Transverse colon (tissue), 4 donors: ENCODE measurements around the gene CSTB. TPM values are rescaled to one million over a fixed set of nuclear protein-coding genes. Genes with fewer than 3 reads are reported as not detected.

Experiments used
- DNase-seq: peaks from one replicate; pipeline ENCODE4 v3.0.0-alpha.2; 2019
- H3K27ac ChIP-seq, 4 donors: fragments of 200-600 bp; sonication (generic); 2 replicates each; pipeline ENCODE4 v1.5.1; 2016 to 2018; ENCODE audit warnings: inconsistent platforms in 4 of 4
- H3K27me3 ChIP-seq: fragments of 200-600 bp; sonication (generic); 2 replicates; pipeline ENCODE4 v1.5.1; 2017; ENCODE audit warnings: inconsistent platforms
- H3K36me3 ChIP-seq, 4 donors: fragments of 200-600 bp; sonication (generic); 2 replicates each; pipeline ENCODE4 v1.5.1; 2017 to 2019; ENCODE audit warnings: inconsistent platforms in 4 of 4
- H3K4me1 ChIP-seq, 4 donors: fragments of 200-600 bp; sonication (generic); 2 replicates each; pipeline ENCODE4 v1.5.1; 2017 to 2020; ENCODE audit warnings: inconsistent platforms in 4 of 4
- H3K4me3 ChIP-seq, 4 donors: fragments of 200-600 bp; sonication (generic); 1 replicate in 1 of 4; 2 replicates in 3 of 4; pipeline versions ENCODE4 v1.5.1 to v1.6.1; 2017 to 2019; ENCODE audit warnings: inconsistent platforms in 4 of 4
- H3K9me3 ChIP-seq, 2 donors: fragments of 200-600 bp; sonication (generic); 2 replicates each; pipeline ENCODE4 v1.5.1; 2017 to 2019; ENCODE audit warnings: inconsistent platforms in 2 of 2
- EP300 ChIP-seq: sonication (generic); formaldehyde crosslinking; IDR thresholded peaks from one replicate; pipeline ENCODE4 v1.6.1; 2017; ENCODE audit warnings: antibody characterized with exemption, low read depth
- POLR2A ChIP-seq: fragments of 450-650 bp; IDR thresholded peaks from one replicate; pipeline ENCODE4 v1.6.1; 2016; ENCODE audit warnings: antibody characterized with exemption, mild to moderate bottlenecking, moderate library complexity
- POLR2AphosphoS5 ChIP-seq, 3 donors: sonication (generic); formaldehyde crosslinking; IDR thresholded peaks; one replicate each; pipeline ENCODE4 v1.6.1; 2016; ENCODE audit warnings: antibody characterized with exemption in 3 of 3
- WGBS, 2 donors: methylation state at CpG; one replicate each; pipeline ENCODE4 v1.1.5; 2018; ENCODE audit warnings: low coverage in 1 of 2; 5-methylcytosine and 5-hydroxymethylcytosine counted together
- in situ Hi-C, 4 donors: fragments of 200-750 bp; cut with MboI; loops; one replicate each; pipeline versions ENCODE4 v1.15.0 to v1.15.1; 2017; ENCODE audit warnings: low sequenced_read_pairs in 3 of 4, low pct_ligation_motif_present in 1 of 4, low pct_unique_long_range_greater_than_20kb in 1 of 4
- intact Hi-C: fragments of 100-400 bp; cut with DNase I; formaldehyde crosslinking; loops from one replicate; pipeline ENCODE4 v1.15.1; 2023; ENCODE audit warnings: low total_unique reads
- total RNA-seq, 4 donors: library from RNA; depleted of rRNA; stranded (reverse); fragments of >200 nt; gene quantifications; one replicate each; pipeline ENCODE4 v1.1.0, GENCODE V29; 2016
- TF ChIP-seq, protein P1 (sequence below), 5 experiments: fragments of 200-600 bp in 3 of 5; fragments of 450-650 bp in 2 of 5; sonication (generic) in 3 of 5; IDR thresholded peaks; 1 replicate in 2 of 5; 2 replicates in 3 of 5; pipeline ENCODE4 v1.5.1; 2016 to 2017; ENCODE audit warnings: antibody characterized with exemption in 5 of 5, inconsistent platforms in 3 of 5, mild to moderate bottlenecking in 2 of 5, moderate library complexity in 1 of 5

Gene CSTB
- total RNA-seq, 4 donors from 2014 or later, result 16.1 to 61.7 (median 19.6) TPM

DNA sequence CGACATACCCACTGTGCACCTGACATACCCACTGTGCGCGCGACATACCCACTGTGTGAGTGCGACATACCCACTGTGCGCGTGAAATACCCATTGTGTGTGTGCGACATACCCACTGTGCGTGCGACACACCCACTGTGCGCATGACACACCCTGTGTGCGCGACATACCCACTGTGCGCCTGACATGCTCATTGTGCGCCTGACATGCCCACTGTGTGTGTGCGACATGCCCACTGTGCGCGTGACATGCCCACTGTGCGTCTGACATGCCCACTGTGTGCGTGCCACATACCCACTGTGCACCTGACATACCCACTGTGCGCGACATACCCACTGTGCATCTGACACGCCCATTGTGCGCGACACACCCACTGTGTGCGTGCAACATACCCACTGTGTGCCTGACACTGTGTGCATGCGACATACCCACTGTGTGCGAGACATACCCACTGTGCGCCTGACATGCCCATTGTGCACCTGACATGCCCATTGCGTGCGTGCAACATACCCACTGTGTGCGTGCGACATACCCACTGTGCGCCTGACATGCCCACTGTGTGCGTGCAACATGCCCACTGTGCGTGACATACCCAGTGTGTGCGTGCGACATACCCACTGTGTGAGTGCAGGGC, 10.8 kb upstream of the CSTB start:
- intact Hi-C loops (no loop called here), in situ Hi-C loops (no loop called here)
- Histone ChIP-seq H3K9me3 (no peaks in the 10 kb centered on the region), H3K4me3 (no peak overlapping the region), H3K4me1 (peaks cover 10 to 22% (median 15%) of the 10 kb centered on the region in 4 donors), H3K27me3 (no peaks in the 10 kb centered on the region), H3K36me3 (no peaks in the 10 kb centered on the region), H3K27ac (no peak overlapping the region)
- DNase-seq, result no peak
- WGBS, 2 donors, result 90 to 100% methylated on average over 3 to 31 of the region's 38 CpGs
- TF ChIP-seq, protein P1, sequence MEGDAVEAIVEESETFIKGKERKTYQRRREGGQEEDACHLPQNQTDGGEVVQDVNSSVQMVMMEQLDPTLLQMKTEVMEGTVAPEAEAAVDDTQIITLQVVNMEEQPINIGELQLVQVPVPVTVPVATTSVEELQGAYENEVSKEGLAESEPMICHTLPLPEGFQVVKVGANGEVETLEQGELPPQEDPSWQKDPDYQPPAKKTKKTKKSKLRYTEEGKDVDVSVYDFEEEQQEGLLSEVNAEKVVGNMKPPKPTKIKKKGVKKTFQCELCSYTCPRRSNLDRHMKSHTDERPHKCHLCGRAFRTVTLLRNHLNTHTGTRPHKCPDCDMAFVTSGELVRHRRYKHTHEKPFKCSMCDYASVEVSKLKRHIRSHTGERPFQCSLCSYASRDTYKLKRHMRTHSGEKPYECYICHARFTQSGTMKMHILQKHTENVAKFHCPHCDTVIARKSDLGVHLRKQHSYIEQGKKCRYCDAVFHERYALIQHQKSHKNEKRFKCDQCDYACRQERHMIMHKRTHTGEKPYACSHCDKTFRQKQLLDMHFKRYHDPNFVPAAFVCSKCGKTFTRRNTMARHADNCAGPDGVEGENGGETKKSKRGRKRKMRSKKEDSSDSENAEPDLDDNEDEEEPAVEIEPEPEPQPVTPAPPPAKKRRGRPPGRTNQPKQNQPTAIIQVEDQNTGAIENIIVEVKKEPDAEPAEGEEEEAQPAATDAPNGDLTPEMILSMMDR (IDR thresholded peaks at IDR 0.05), result no peak
- TF ChIP-seq POLR2A, result no peak
- TF ChIP-seq EP300, result no peak
- no peak for TF ChIP-seq POLR2AphosphoS5 (IDR thresholded peaks at IDR 0.05)

DNA sequence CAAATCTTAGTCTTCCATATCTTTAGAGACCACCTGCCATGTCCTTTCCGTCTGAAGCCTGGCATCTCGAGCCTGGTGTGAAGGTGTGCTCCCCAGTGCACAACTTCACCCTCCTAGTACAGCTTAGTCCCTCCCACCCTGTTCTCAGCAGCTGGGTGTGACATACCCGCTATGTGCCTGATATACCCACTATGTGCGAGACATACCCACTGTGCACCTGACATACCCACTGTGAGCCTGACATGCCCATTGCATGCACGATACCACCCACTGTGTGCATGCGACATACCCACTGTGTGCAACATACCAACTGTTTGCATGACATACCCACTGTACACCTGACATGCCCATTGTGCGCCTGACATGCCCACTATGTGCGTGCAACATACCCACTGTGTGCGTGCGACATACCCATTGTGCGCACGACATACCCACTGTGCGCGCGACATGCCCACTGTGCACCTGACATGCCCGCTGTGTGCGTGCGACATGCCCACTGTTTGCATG, 10.2 kb upstream of the CSTB start:
- Histone ChIP-seq H3K27me3 (no peaks in the 10 kb centered on the region), H3K36me3 (no peaks in the 10 kb centered on the region), H3K4me1 (peaks cover 10 to 24% (median 14%) of the 10 kb centered on the region in 4 donors), H3K9me3 (no peaks in the 10 kb centered on the region), H3K27ac (no peak overlapping the region), H3K4me3 (no peak overlapping the region)
- in situ Hi-C loops (no loop called here), intact Hi-C loops (no loop called here)
- no peak for DNase-seq
- WGBS, 2 donors, result 81 to 84% methylated on average over 12 to 18 of the region's 18 CpGs
- no peak for TF ChIP-seq POLR2A
- no peak for TF ChIP-seq POLR2AphosphoS5 (IDR thresholded peaks at IDR 0.05)
- TF ChIP-seq EP300, result no peak
- TF ChIP-seq, protein P1 (IDR thresholded peaks at IDR 0.05), result no peak

GRCh38 chr21:43785134-43785533, 9.0 kb upstream of the CSTB start:
- H3K9me3 ChIP-seq, result no peaks in the 10 kb centered on the region
- intact Hi-C loops, result no loop called here
- TF ChIP-seq POLR2AphosphoS5 (IDR thresholded peaks at IDR 0.05) (no peak), POLR2A (no peak), EP300 (no peak)
- TF ChIP-seq, protein P1 (IDR thresholded peaks at IDR 0.05), result no peak
- H3K27ac ChIP-seq, result no peak overlapping the region
- in situ Hi-C loops, result no loop called here
- no peak overlapping the region for H3K4me3 ChIP-seq
- DNase-seq, result no peak
- no peaks in the 10 kb centered on the region for H3K27me3 ChIP-seq
- H3K36me3 ChIP-seq, result no peaks in the 10 kb centered on the region
- 60 to 69% methylated on average over 3 of the region's 3 CpGs for WGBS, 2 donors
- H3K4me1 ChIP-seq, result peaks cover 2 to 17% (median 8%) of the 10 kb centered on the region in 4 donors

DNA sequence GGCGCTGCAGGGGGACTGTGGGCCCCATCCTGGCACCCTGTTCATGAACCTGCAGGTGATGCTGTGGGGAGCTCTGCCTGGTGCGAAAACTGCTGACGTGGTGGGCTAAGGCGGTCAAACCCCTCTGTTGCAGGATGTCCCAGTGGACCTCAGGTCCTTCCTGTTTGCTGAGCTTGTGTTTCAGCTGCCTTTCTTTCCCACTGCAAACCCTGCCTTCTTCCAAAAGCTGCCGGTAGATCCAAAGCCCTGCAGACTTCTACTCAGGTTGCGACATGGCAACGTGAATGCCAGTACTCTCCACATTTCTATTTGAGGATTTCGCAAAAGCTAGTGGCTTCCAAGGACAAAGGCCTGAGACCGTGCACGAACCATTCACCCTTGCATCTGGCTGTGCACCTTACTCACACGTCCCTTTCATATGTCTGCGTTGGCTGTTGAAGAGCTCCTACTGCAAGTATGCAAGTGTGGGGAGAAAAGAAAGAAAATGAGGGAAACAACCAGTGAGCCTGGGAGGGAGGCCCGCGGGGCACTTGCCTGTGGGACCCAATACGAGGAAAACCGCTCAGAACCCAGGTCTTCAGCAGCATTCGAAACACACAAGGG, 7.1 kb upstream of the CSTB start:
- H3K9me3 ChIP-seq, result no peaks in the 10 kb centered on the region
- no peaks in the 10 kb centered on the region for H3K27me3 ChIP-seq
- 89% methylated on average over 17 of the region's 17 CpGs; no CpG with 5 or more reads in 1 of the 2 donors for WGBS, 2 donors
- TF ChIP-seq EP300, result no peak
- TF ChIP-seq, protein P1 (IDR thresholded peaks at IDR 0.05), result no peak
- TF ChIP-seq POLR2A, result no peak
- TF ChIP-seq POLR2AphosphoS5 (IDR thresholded peaks at IDR 0.05), result no peak
- no peaks in the 10 kb centered on the region for H3K36me3 ChIP-seq
- in situ Hi-C loops (no loop called here), intact Hi-C loops (no loop called here)
- H3K4me1 ChIP-seq, result peaks cover 0 to 22% (median 13%) of the 10 kb centered on the region in 4 donors
- H3K4me3 ChIP-seq, result no peak overlapping the region
- no peak for DNase-seq
- H3K27ac ChIP-seq, result no peak overlapping the region
